ENCODE results near the gene C1QTNF3. TPM values are rescaled to one million over a fixed set of nuclear protein-coding genes. Genes with fewer than 3 reads are reported as not detected.

The C1QTNF3 gene
- total RNA-seq, 2 donors from 2014 or later = 1.6 to 8.2 TPM

GRCh38 chr5:34045023-34045422, 2.0 kb upstream of the C1QTNF3 start:
- H3K4me1 ChIP-seq (replicated peaks) = no peaks in the 10 kb centered on the region
- H3K36me3 ChIP-seq = no peaks in the 10 kb centered on the region
- no peak for DNase-seq (ENCODE audit: low spot score)
- intact Hi-C loops (cut with DNase I) = no loop called here
- no peak for TF ChIP-seq CTCF (IDR thresholded peaks at IDR 0.05)
- TF ChIP-seq POLR2AphosphoS5 (IDR thresholded peaks at IDR 0.05) = no peak
- TF ChIP-seq POLR2A (IDR thresholded peaks at IDR 0.05) = no peak
- WGBS = 77% methylated on average over 3 of the region's 3 CpGs
- H3K27me3 ChIP-seq (replicated peaks; ENCODE audit: insufficient read depth) = no peaks in the 10 kb centered on the region
- no peak overlapping the region for H3K27ac ChIP-seq
- no peaks in the 10 kb centered on the region for H3K9me3 ChIP-seq
- no peak overlapping the region for H3K4me3 ChIP-seq

- no peaks in the 10 kb centered on the region for H3K9me3 ChIP-seq
- no peaks in the 10 kb centered on the region for H3K27me3 ChIP-seq (replicated peaks; ENCODE audit: insufficient read depth)
- DNase-seq (ENCODE audit: low spot score) = no peak
- TF ChIP-seq POLR2A (IDR thresholded peaks at IDR 0.05) = no peak
- WGBS = 83% methylated on average over 7 of the region's 7 CpGs
- H3K36me3 ChIP-seq = no peaks in the 10 kb centered on the region
- H3K27ac ChIP-seq = no peak overlapping the region
- H3K4me1 ChIP-seq (replicated peaks) = no peaks in the 10 kb centered on the region
- intact Hi-C loops (cut with DNase I) = no loop called here
- no peak overlapping the region for H3K4me3 ChIP-seq
Measured at GRCh38 chr5:34042321-34042720, 692 bp downstream of the C1QTNF3 start.

GRCh38 chr5:34041247-34041972, 1.6 kb downstream of the C1QTNF3 start:
- H3K9me3 ChIP-seq = no peaks in the 10 kb centered on the region
- H3K4me1 ChIP-seq (replicated peaks) = no peaks in the 10 kb centered on the region
- no peak overlapping the region for H3K4me3 ChIP-seq
- 68% methylated on average over 1 of the region's 1 CpG for WGBS
- H3K36me3 ChIP-seq = no peaks in the 10 kb centered on the region
- H3K27ac ChIP-seq = no peak overlapping the region
- H3K27me3 ChIP-seq (replicated peaks; ENCODE audit: insufficient read depth) = no peaks in the 10 kb centered on the region
- no peak for DNase-seq (ENCODE audit: low spot score)
- intact Hi-C loops (cut with DNase I) = no loop called here
- TF ChIP-seq CTCF (IDR thresholded peaks at IDR 0.05) = no peak
- TF ChIP-seq POLR2A (IDR thresholded peaks at IDR 0.05) = no peak
- no peak for TF ChIP-seq POLR2AphosphoS5 (IDR thresholded peaks at IDR 0.05)

GRCh38 chr5:34040472-34040871, 2.5 kb downstream of the C1QTNF3 start:
- H3K27me3 ChIP-seq (replicated peaks; ENCODE audit: insufficient read depth) = no peaks in the 10 kb centered on the region
- intact Hi-C loops (cut with DNase I) = no loop called here
- no peak overlapping the region for H3K27ac ChIP-seq
- no peak overlapping the region for H3K4me3 ChIP-seq
- 47% methylated on average over 3 of the region's 3 CpGs for WGBS
- H3K4me1 ChIP-seq (replicated peaks) = no peaks in the 10 kb centered on the region
- no peak for DNase-seq (ENCODE audit: low spot score)
- TF ChIP-seq POLR2A (IDR thresholded peaks at IDR 0.05) (no peak), CTCF (IDR thresholded peaks at IDR 0.05) (no peak), POLR2AphosphoS5 (IDR thresholded peaks at IDR 0.05) (no peak)
- H3K36me3 ChIP-seq = no peaks in the 10 kb centered on the region
- H3K9me3 ChIP-seq = no peaks in the 10 kb centered on the region

GRCh38 chr5:34039398-34040157, 3.4 kb downstream of the C1QTNF3 start:
- Histone ChIP-seq H3K27me3 (replicated peaks; ENCODE audit: insufficient read depth) (no peaks in the 10 kb centered on the region), H3K4me3 (no peak overlapping the region), H3K4me1 (replicated peaks) (no peaks in the 10 kb centered on the region), H3K36me3 (no peaks in the 10 kb centered on the region), H3K27ac (no peak overlapping the region), H3K9me3 (no peaks in the 10 kb centered on the region)
- WGBS = 93% methylated on average over 10 of the region's 10 CpGs
- DNase-seq (ENCODE audit: low spot score) = no peak
- TF ChIP-seq CTCF (IDR thresholded peaks at IDR 0.05) = no peak
- TF ChIP-seq POLR2AphosphoS5 (IDR thresholded peaks at IDR 0.05) = no peak
- TF ChIP-seq POLR2A (IDR thresholded peaks at IDR 0.05) = no peak
- intact Hi-C loops (cut with DNase I) = no loop called here
